NAMALWA (cell line): ENCODE measurements around the gene RTN4RL1.

ENCODE experiments used
- DNase-seq: peaks from one replicate; pipeline ENCODE4 v3.0.0-alpha.2; 2015; ENCODE audit warnings: low spot score

The RTN4RL1 gene

DNA sequence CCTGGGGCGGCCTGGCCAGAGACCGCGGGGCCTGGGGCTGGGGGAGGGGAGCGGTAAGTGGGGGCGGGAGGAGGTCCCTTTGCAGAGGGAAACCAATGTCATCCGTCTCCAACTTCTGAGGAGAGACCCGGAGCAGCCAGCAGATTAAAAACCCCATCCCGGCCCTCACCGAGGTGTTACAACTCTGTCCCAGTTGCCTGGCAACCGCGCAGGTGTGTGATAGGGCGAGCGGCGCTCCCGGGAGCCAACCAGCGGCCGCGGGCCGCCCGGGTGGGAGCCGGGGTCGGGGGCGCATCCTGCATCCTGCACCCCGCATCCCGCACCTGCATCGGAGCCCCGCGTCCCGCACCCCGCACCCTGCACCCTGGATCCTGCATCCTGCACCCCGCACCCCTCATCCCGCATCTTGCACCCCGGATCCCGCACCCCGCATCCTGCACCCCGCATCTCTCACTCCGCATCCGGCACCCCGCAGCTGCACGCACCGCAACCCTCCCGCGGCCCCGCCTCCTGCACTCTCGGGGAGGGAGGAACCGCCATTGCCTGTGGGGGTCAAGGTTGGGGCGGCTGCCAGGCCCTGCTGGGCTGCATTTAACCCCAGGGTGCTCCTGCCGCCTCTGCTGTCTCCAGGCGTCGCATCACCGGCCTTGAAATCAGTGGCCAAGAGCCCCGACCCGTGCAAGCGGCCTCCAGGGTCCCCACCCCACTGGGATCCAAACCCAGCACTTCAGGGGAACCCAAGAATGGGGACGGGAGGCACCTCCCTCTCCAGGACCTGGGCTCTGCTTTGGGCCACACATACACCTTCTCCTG, 47.3 kb downstream of the RTN4RL1 start:
- no peak for DNase-seq

DNA sequence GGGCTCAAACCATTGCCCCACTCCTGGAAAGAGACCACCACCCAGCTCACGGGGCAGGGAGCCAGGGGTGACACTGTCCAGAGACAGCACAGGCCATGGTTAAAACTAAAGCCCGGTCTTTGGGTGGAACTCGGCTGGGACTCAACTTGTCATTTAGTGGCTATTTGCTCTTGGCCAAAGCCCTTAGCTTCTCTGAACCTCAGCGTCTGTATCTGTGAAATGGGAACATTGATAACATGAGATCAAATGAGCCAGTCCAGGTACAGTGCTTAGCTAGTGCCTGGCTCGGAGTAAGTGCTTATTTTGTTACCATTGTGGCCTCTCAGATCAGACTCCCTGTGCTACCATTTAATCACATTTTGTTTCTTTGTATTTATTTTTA, 48.5 kb downstream of the RTN4RL1 start:
- no peak for DNase-seq

DNA sequence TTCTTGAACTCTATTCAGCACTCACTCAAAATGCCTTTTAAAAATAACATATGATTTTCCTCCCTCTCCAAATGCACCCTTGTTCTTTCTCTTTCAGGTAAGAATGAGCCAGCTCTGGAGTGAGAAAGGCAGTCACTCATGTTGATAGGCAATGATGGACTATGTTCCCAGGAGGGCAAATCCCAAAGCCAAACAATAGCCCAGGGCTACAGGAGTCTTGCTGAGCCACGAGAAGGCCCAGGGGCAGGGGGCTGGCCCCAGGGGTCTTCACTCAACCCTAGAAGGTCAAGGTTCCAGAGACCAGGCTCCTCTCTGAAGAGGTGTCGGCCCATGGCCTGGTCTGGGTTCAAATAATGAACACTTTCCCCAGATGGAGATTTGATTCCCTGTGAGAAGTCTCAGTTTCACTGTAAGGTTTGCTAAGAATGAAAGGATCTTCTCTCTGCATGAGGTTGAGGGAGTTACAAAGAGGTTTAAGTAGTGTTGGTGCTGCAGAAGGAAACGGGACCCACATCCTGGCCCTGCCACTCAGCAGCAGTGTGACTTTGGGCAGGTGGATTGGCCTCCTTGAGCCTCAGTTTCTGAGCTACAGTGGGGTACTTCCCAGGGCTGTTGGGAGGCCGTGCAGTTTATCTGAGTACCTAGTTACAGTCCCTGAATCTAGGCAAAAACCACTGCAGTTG, 49.0 kb downstream of the RTN4RL1 start:
- DNase-seq: no peak

DNA sequence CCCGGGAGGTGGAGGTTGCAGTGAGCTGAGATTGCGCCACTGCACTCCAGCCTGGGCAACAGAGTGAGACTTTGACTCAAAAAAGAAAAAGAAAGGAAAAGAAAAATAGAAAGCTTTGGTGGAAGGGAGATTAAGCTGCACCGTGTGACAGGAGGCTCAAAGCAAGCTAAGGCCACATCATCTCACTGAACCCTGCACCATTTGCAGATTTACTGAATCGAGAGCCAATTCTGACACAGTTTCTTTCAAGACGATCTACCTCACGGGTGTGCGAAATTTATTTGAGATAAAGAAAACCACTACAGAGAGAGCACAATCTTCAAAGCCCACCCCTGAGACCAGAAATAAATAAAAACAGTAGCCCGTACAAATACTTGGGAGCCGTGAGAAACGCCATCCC, 49.6 kb downstream of the RTN4RL1 start:
- no peak for DNase-seq

DNA sequence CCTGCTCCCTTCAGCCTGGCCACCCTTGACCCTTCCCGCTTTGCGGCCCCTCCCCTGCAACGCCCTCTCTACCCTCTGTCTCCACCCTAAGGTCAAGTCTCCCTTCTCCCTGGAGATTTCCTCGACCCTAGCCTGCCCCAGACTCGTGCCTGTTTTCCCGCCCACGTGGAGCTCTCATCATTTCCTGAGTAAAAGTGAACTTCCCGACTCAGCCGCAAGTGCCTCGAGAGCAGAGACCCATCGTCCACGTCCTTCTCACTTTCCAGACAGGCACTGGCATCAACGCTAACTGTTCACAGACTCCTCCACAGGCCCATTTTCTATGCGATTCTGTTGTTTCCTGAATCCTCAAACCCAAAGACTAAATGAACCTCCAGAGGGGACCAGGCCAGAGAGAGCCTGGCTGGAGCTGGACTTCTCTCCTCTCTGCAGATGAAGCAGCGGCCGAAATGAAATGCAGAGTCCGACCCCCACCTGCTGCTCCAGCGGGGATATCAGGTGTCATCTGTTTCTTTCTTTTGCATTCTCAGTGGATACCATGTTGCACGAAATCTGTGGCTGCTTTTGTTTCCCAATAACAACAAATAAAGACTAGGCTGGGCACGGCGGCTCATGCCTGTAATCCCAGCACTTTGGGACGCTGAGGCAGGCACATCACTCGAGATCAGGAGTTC, 52.5 kb downstream of the RTN4RL1 start:
- no peak for DNase-seq

DNA sequence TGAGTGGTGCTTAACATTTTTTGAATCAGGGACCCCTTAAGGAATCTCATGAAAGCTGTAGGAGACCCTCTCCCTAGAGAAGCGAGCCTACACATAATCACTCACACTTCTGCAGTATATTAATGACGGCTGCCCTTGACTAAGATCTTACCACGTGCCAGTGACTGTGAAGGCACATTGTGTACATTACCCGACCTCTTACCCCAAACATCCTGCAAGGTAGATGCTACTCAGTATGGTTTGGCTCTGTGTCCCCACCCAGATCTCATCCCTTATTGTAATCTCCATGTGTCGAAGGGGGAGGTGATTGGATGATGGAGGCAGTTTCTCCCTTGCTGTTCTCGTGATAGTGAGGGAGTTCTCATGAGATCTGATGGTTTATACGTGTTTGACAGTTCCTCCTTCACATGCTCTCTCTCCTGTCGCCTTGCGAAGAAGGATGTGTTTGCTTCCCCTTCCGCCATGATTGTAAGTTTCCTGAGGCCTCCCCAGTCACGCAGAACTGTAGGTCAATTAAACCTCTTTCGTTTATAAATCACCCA, 54.2 kb downstream of the RTN4RL1 start:
- DNase-seq: no peak

DNA sequence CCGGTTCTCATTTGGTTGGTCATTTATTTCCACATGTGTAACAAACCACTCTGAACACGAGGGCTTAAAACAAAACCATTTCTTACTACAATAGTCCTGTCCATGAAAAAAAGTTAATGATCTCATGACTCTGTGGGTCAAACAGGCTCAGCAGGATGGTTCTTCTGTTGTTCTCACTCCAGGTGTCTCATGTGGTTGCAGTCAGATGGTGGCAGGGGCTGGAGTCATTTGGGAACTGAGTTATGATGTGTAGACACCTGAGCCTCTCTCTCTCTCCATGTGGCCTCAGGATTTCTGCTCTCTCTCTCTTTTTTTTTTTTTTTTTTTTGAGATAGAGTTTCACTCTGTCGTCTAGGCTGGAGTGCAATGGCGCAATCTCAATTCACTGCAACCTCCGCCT, 55.4 kb downstream of the RTN4RL1 start:
- no peak for DNase-seq

DNA sequence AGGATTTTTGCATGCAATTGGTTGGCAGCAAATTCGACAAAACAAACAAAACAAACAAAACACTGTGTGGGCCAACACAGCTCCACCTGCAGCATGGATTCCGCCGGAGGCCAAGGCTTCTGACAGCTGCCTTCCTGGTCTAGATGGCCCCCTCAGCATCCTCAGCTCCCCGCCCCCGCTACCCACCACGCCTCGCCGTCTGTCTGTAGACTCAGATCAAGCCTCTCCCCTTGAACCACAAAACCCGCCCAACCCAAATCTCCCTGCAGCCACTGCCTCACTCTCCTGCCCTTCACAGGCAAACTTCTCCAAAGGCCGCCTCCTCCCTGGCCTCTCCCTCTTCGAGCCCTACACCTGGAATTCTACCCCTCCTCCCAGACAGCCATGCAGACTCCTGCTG, 57.9 kb downstream of the RTN4RL1 start:
- DNase-seq: no peak

DNA sequence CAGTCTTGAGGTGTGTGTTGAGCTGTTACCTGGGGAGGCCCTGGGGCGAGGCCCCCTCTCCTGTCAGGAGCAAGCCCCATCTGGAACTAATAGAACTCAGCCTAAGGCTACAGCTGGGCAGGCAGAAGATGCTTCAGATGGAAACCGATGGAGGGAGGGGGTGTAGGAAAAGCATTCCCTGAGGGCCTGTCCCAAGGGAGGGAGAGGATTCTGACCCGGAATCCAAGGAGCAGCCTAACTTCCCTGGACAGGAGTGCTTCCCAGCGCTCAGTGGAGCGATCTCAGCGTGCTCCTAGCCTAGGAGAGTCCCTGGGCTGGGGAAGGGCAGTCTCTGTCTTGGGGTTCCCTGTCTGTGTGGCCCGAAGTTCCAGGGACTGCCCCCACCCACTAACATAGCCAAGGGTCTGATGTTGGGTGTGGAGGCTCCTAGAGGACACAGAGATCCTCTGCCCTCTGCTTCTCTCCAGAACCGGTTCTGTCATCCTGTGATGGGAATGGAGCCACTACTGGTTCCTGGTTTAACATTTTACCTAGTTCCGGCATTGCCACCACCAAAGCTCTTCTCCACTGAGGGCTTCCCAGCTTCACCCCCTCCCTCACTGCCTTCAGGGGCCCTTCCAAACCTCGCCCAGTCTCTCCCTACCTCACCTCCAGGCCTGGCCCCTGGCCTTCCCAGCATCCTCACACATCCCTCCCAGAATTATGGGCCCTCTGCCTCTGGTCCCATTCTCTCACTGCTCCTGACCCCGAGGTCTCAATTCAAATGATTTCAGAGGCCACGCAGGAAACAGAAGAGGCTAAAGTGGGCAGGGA, 58.7 kb downstream of the RTN4RL1 start:
- no peak for DNase-seq

DNA sequence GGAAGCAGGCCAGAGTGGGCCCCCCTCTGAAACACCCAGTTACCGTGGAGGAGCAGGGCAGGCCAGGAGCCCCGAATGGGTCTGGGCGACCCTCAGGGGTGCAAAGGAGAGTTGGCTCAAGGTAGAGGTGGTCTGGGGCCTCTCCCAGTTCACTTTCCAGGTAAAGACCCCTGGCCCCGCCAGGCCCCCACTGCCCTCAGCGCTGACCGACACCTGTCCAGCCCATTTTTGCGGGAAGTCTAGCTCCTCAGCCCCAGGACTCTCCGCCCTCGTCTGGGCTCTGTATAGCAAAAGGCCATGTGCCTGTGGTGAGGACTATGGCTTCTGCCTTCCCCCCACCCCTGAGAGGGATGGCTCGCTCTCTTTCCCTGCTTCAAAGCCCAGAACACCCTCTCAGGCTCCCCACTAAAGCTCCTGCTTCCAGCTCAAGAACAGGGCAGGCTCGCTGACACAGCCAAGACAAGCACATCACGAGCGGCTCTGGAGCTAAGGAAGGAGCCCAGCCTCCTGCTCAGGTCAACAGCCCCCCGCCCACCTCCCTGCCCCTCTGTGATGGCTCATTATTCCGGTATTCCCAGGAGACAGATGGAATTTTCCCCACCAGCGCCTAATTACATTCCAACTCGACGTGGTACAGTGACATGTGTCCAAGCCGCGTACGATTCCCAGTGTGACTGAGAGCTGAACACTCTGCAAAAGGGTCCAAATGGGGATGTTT, 59.4 kb downstream of the RTN4RL1 start:
- DNase-seq: no peak

DNA sequence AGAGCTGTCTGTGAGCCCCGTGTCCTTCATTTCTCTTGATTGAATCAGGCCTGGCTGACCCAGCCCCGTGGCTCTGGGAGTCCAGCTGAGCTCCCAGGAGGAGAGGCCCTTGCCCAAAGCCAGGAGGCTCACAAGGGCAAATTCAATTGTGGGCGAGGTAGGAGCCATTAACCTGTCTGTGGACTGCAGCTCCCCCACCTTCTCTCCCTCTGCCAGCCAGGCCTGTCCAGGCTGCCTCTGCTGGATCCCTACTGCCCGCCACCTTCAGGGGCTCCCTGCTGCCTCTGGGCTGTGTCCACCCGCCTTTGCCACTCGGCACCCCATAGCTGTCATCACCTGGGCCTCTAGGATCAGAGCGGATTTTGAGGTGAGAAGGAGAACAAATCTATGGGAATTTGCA, 61.9 kb downstream of the RTN4RL1 start:
- no peak for DNase-seq

DNA sequence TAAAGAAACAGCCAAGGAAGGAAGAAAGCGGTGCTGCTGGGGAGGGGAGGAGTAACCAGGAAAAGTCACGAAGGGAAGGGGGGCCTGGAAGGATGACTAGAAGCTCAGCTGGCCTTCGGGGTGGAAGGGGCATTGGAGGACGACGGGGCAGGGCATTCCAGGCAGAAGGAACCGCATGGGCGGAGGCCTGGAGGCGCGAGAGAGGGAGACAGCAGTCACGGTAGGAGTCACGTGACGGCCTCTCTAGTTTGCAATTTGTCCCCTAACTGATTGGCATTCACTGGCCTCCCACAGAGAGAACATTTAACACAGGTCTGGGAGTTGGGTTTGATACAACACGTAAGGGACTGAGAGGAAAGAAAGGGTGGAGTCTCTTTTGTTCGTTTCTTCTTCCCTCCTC, 63.9 kb downstream of the RTN4RL1 start:
- DNase-seq: no peak

DNA sequence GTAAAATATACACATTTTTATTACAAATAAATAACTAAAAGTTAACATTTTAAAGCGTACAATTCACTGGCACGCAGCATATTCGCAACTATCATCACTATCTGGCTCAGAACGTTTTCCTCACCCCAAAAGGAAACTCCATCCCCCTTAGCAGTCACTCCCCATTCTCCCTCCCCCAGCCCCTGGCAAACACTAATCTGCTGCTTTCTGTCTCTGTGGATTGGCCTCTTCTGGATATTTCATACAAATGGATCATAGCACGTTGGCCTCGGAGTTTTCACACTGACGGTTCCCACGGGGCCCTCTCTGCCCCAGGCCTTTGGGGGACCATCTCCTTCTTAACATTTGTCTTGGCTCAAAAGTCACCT, 64.6 kb downstream of the RTN4RL1 start:
- no peak for DNase-seq

DNA sequence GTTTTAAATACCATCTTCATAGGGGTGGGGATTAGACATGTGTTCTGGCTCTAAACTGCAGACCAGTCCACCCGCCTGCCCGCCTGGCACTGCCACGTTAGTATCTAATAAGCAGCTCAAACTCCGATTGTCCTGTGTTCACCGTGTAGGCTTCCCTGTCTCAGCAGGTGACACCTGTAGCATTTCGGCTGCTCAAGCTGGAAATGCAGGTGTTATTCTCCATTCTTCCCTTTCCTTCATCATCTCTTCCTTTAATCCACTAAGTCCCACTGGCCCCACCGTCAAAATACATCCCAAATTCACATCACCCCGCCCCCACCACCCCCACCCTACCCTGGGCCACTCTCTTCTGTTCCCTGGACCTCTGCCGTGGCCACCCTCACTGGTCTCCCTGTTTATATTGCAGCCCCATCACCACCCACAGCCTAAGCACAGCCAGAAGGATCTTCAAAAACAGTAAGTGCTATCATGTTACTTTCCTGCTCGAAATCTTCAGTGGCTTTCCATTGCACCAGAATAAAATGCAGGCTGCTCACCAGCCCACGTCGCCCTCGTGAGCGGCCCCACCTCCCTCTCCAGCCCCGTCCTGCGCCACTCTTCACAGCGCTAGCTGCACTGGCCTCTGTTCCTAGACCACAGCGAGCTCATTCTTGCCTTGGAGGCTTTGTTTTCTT, 65.1 kb downstream of the RTN4RL1 start:
- no peak for DNase-seq

DNA sequence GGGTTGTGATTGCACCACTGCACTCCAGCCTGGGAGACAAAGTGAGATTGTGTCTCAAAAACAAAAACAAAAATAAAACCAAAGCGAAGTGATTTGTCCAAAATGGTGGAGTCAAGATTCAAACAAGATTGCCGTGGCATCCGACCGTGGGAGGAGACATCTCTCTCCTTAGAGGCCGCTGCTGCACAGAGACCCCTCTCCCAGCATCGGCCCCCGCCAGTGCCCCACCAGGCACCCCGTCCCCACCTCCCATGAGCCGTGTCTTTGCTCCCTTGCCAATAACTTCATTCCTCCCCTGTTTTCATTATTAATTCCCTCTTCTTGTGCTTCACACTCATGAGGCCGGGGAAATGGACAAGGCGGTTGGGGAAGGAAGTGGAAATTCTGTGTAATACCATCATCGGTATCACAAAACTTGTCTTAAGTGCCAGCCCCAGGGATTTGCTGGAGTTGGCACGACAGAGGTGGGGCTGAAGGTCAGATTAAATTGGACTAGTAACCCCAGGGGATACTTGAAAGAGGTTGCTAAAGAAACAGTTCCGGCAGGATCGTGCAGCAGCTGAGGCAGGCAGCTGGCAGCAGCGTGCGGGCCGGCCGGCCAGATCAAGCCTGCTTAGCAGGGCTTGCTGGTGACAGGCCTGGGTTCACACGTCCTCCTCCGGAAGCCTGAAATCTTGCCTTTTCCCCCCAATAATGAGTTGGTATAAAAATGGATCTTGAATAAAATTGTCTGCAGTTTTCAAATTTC, 66.8 kb downstream of the RTN4RL1 start:
- no peak for DNase-seq

DNA sequence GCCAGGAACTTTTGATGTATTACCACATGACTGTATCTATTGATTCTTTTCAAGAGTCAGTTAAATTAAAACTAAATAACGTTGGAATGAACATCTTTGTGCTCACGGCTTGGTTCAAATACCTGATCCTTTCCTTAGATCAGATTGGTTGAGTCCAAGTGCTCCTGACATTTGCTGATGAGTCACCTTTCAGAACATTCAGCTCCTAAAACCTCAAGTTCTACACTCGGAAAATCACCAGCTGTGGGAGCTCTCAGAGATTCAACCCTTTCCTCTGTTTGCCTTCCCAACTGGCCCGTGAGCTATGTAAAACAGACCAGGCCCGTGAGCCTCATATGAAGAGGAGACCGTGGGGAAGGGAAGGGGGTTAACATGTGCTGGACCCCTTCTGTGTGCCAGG, 68.1 kb downstream of the RTN4RL1 start:
- DNase-seq: no peak

DNA sequence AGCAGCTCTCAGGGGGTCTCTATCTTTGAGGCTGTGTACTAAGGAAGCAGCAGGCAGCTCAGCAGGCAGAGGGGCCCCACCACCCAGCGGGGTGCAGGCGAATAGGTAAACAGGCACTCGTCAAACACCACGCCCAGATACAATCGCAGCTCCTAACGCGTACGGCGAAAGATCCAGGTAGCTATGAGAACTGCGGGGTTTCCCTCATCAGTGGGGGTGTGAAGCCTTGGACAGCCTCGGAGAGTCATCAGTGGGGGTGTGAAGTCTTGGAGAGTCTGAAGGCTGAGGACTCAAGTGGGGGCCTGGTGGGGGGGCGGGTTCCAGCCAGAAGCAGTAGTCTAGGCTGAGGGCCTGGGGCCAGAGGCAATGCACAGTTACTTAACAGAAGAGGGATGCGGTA, 69.0 kb downstream of the RTN4RL1 start:
- no peak for DNase-seq

DNA sequence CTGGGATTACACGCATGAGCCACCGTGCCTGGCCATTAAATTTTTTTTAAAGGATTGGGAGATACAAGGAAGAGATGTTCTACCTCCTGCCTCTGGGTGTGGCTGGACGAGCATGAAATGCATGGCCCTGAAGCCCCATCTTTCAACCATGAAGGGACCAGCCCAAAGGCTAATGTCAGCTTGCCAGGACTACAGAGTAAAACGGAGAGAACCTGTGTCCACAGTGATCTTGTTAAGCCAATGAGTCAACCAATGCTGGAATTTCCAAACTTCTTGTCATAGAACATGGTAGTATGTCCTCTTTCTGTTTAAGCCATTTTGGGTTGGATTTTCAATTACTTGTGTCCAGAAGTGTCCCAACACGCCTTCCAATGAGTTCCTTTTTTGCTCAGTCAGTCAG, 71.3 kb downstream of the RTN4RL1 start:
- DNase-seq: no peak

DNA sequence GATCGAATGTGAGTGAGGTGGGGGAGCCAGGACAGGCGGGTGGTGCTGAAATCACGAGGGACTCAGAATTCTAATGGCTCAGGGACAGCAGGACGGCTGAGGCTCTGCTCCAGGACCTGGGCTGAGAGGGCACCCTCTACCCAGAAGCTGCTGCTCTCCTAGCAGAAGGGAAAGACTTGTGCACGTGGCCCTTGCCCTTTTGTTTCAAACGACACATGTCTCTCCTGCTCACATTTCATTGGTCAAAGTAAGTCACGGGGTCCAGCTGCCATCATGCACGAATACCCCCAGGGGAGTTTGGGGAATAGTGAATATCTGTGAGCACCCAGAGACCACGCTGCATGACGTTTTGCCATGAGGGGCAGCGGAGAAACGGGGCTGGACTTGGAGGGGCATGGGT, 73.2 kb downstream of the RTN4RL1 start:
- peak; percentile 7 for DNase-seq

DNA sequence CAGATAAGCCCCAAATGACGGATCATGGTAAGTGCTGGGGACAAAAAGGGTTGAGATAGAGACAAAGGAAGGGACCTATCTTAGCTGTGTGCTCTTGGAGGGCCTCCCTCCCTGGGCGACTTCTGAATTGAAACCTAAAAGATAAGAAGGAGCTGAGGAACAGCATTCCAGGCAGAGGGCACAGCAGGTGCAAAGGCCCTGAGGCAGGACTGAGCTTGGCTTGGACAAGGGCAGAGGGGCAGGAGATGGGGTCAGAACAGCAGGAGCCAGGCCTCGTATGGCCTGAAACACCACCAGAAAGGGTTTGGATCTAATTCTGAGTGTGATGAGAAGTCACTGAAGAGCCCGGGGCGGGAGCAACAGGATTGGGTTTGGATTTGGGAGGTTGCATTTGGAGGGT, 75.4 kb downstream of the RTN4RL1 start:
- DNase-seq: no peak
